ENCODE data around the gene FUS. TPM values are rescaled to one million over a fixed set of nuclear protein-coding genes. Genes with fewer than 3 reads are reported as not detected.

The FUS gene
- total RNA-seq, 3 donors from 2014 or later (not counting 1 experiment from before 2014, with no cell fraction given), result 872 to 934 (median 918) TPM

- no peak for ATAC-seq
- peak overlapping the region; percentile 25 for H3K4me3 Mint-ChIP-seq
- WGBS (ENCODE audit: insufficient coverage), result 90% methylated on average over 5 of the region's 5 CpGs
- H3K27ac Mint-ChIP-seq, result peak overlapping the region; percentile 80 to 94
- Histone ChIP-seq H3K36me3 (ENCODE audit: control insufficient read depth, insufficient read depth, low read length) (peaks cover 96% of the 10 kb centered on the region), H3K27ac (ENCODE audit: low read length) (no peak overlapping the region), H3K4me1 (ENCODE audit: control insufficient read depth, insufficient read depth, low read length) (peaks cover 31% of the 10 kb centered on the region), H3K9me3 (ENCODE audit: control insufficient read depth, insufficient read depth, low read length) (no peaks in the 10 kb centered on the region), H3K4me3 (ENCODE audit: low read length) (no peak overlapping the region), H3K27me3 (ENCODE audit: control insufficient read depth, insufficient read depth, low read length) (no peaks in the 10 kb centered on the region)
- peaks cover 40% of the 10 kb centered on the region for H3K36me3 Mint-ChIP-seq
- no peak for DNase-seq
- no peaks in the 10 kb centered on the region for H3K9me3 Mint-ChIP-seq
- peaks cover 70 to 73% of the 10 kb centered on the region in 2 donors for H3K4me1 Mint-ChIP-seq
- intact Hi-C loops (cut with micrococcal nuclease), result no loop called here
- H3K27me3 Mint-ChIP-seq (ENCODE audit: low read depth in 2 of 2), result no peaks in the 10 kb centered on the region
- TF ChIP-seq CTCF (IDR thresholded peaks at IDR 0.05), result no peak
Observed at GRCh38 chr16:31191697-31192428, 11.9 kb downstream of the FUS start.

- H3K4me3 ChIP-seq (ENCODE audit: low read length), result no peak overlapping the region
- Mint-ChIP-seq H3K27ac (peak overlapping the region; percentile 37 to 75), H3K27me3 (ENCODE audit: low read depth in 2 of 2) (no peaks in the 10 kb centered on the region), H3K36me3 (peaks cover 33% of the 10 kb centered on the region), H3K4me1 (peaks cover 59 to 62% of the 10 kb centered on the region in 2 donors), H3K9me3 (no peaks in the 10 kb centered on the region), H3K4me3 (no peak overlapping the region)
- no peak for TF ChIP-seq CTCF (IDR thresholded peaks at IDR 0.05)
- ATAC-seq (no peak), DNase-seq (no peak)
- peaks cover 84% of the 10 kb centered on the region for H3K36me3 ChIP-seq (ENCODE audit: control insufficient read depth, insufficient read depth, low read length)
- intact Hi-C loops (cut with micrococcal nuclease), result no loop called here
- H3K27me3 ChIP-seq (ENCODE audit: control insufficient read depth, insufficient read depth, low read length), result no peaks in the 10 kb centered on the region
- H3K4me1 ChIP-seq (ENCODE audit: control insufficient read depth, insufficient read depth, low read length), result peaks cover 28% of the 10 kb centered on the region
- no peaks in the 10 kb centered on the region for H3K9me3 ChIP-seq (ENCODE audit: control insufficient read depth, insufficient read depth, low read length)
- WGBS (ENCODE audit: insufficient coverage), result 95% methylated on average over 16 of the region's 16 CpGs
- H3K27ac ChIP-seq (ENCODE audit: low read length), result no peak overlapping the region
Observed at GRCh38 chr16:31192856-31193642, 13.1 kb downstream of the FUS start.

GRCh38 chr16:31193874-31194273, 13.9 kb downstream of the FUS start:
- intact Hi-C loops (cut with micrococcal nuclease), result no loop called here
- no peak for DNase-seq
- Histone ChIP-seq H3K36me3 (ENCODE audit: control insufficient read depth, insufficient read depth, low read length) (peaks cover 76% of the 10 kb centered on the region), H3K4me3 (ENCODE audit: low read length) (no peak overlapping the region), H3K27me3 (ENCODE audit: control insufficient read depth, insufficient read depth, low read length) (no peaks in the 10 kb centered on the region), H3K27ac (ENCODE audit: low read length) (no peak overlapping the region), H3K4me1 (ENCODE audit: control insufficient read depth, insufficient read depth, low read length) (peaks cover 29% of the 10 kb centered on the region), H3K9me3 (ENCODE audit: control insufficient read depth, insufficient read depth, low read length) (no peaks in the 10 kb centered on the region)
- Mint-ChIP-seq H3K36me3 (peaks cover 31% of the 10 kb centered on the region), H3K27me3 (ENCODE audit: low read depth in 2 of 2) (no peaks in the 10 kb centered on the region), H3K9me3 (no peaks in the 10 kb centered on the region), H3K27ac (peak overlapping the region; percentile 37 to 75), H3K4me1 (peaks cover 58 to 62% of the 10 kb centered on the region in 2 donors), H3K4me3 (no peak overlapping the region)
- TF ChIP-seq CTCF (IDR thresholded peaks at IDR 0.05), result no peak
- 100% methylated on average over 2 of the region's 2 CpGs for WGBS (ENCODE audit: insufficient coverage)
- ATAC-seq, result no peak
